ENCODE measurements around the gene MBTPS1. TPM values are rescaled to one million over a fixed set of nuclear protein-coding genes. Genes with fewer than 3 reads are reported as not detected.

Gene MBTPS1
- total and polyA plus RNA-seq, 9 of the 15 experiments (the other 6 are each of a cell fraction or from before 2014, with no cell fraction given): 2.8 to 57.6 (median 43.8) TPM

- DNase-seq (ENCODE audit: extremely low read depth in 1 of 4, low spot score in 3 of 4) (no peak), ATAC-seq (no peak), FAIRE-seq (no peak)
- BruUV-seq (replicated peaks): no TSS peak
- TF ChIP-seq IRF1 (CRISPR knock-in tag; IDR thresholded peaks at IDR 0.05; ENCODE audit: borderline replicate concordance) (no peak), TRIM24 (IDR thresholded peaks at IDR 0.05) (no peak), ZNF175 (CRISPR knock-in tag; IDR thresholded peaks at IDR 0.05; ENCODE audit: low read depth) (no peak), HNRNPLL (IDR thresholded peaks at IDR 0.05; ENCODE audit: low read depth, low read length, poor library complexity, severe bottlenecking) (no peak), E2F4 (CRISPR knock-in tag; IDR thresholded peaks at IDR 0.05; ENCODE audit: low read depth) (no peak), ELK3 (CRISPR knock-in tag; IDR thresholded peaks at IDR 0.05) (no peak), HDAC8 (tag; IDR thresholded peaks at IDR 0.05) (no peak), NR2C2 (CRISPR knock-in tag; IDR thresholded peaks at IDR 0.05) (no peak), NR2C2 (tag; IDR thresholded peaks at IDR 0.05) (no peak), ZNF408 (CRISPR knock-in tag; IDR thresholded peaks at IDR 0.05; ENCODE audit: low read depth) (no peak), MEIS2 (IDR thresholded peaks at IDR 0.05; ENCODE audit: partially characterized antibody) (no peak), DACH1 (IDR thresholded peaks at IDR 0.05; ENCODE audit: partially characterized antibody) (no peak), TCF7L2 (IDR thresholded peaks at IDR 0.05; ENCODE audit: low read depth, low read length) (no peak), STAT5A (IDR thresholded peaks at IDR 0.05; ENCODE audit: borderline replicate concordance, low read length) (no peak)
- 0 out of 2 replicates have a peak, but pooled peaks cover 15% of the 10 kb centered on the region for H4K20me1 ChIP-seq (replicated peaks; ENCODE audit: control insufficient read depth, insufficient read depth, low read length)
- peaks cover 0 to 8% of the 10 kb centered on the region in 2 experiments; a peak in 1 of 5 replicates for H3K4me1 ChIP-seq (replicated peaks in 1 of 2; ENCODE audit: control insufficient read depth in 2 of 2, insufficient read depth in 2 of 2, low read length in 2 of 2)
- no peaks in the 10 kb centered on the region for H3K9me3 ChIP-seq (replicated peaks; ENCODE audit: control insufficient read depth, insufficient read depth, low read depth, low read length)
- 1% methylated on average over 14 of the region's 14 CpGs for WGBS (ENCODE audit: insufficient coverage, low coverage, missing lambda C conversion rate)
- no peak overlapping the region for H3K27ac ChIP-seq (ENCODE audit: extremely low read depth, low read depth, low read length)
- intact Hi-C loops (cut with micrococcal nuclease) (no loop called here), in situ Hi-C loops (cut with MboI) (no loop called here)
- H3K9me1 ChIP-seq (ENCODE audit: control insufficient read depth, insufficient read depth, low read length): peaks cover 3% of the 10 kb centered on the region
- H3K4me3 ChIP-seq: no peak overlapping the region
- POLR2A ChIA-PET: interaction anchor here (0.6 to 0.8 kb wide), 3 partner anchors 11 to 44 kb away, joined by 3 to 4 read pairs (median 3); no protein-coding TSS in a partner anchor
- H2AFZ ChIP-seq (ENCODE audit: low read depth, low read length): no peak overlapping the region
- H3K4me2 ChIP-seq (ENCODE audit: insufficient read depth, low read length): no peak overlapping the region
- H3K79me2 ChIP-seq (ENCODE audit: control insufficient read depth, insufficient read depth, low read length): no peaks in the 10 kb centered on the region
- H3K9ac ChIP-seq (ENCODE audit: insufficient read depth in 1 of 2, low read depth in 2 of 2, low read length in 2 of 2): no peak overlapping the region
- H3K27me3 ChIP-seq (ENCODE audit: control insufficient read depth in 2 of 2, insufficient read depth in 2 of 2, low read length in 2 of 2): peaks cover 76 to 95% of the 10 kb centered on the region in 2 experiments
- H3K36me3 ChIP-seq (ENCODE audit: control insufficient read depth, insufficient read depth, low read length): no peaks in the 10 kb centered on the region
- CTCF ChIA-PET (ENCODE audit: low intra/inter-chr PET ratio): no interaction called here
These were observed 87.3 kb downstream of the MBTPS1 start for GRCh38 chr16:84029297-84030047.
